Lung microvascular endothelial cell (primary cell): Measurements from ENCODE around the gene PALM3. TPM values are rescaled to one million over a fixed set of nuclear protein-coding genes. Genes with fewer than 3 reads are reported as not detected.

ENCODE experiments used
- DNase-seq, 2 donors: peaks; one replicate each; pipeline versions ENCODE4 v3.0.0 to v3.0.0-alpha.2; 2010; ENCODE audit warnings: low read depth in 2 of 2
- total RNA-seq: library from RNA; depleted of rRNA; stranded (reverse); fragments of >200 nt; gene quantifications from 2 replicates; pipeline ENCODE4 v1.2.1, GENCODE V29; 2014

Gene PALM3
- not detected in 2 replicates for total RNA-seq

DNA sequence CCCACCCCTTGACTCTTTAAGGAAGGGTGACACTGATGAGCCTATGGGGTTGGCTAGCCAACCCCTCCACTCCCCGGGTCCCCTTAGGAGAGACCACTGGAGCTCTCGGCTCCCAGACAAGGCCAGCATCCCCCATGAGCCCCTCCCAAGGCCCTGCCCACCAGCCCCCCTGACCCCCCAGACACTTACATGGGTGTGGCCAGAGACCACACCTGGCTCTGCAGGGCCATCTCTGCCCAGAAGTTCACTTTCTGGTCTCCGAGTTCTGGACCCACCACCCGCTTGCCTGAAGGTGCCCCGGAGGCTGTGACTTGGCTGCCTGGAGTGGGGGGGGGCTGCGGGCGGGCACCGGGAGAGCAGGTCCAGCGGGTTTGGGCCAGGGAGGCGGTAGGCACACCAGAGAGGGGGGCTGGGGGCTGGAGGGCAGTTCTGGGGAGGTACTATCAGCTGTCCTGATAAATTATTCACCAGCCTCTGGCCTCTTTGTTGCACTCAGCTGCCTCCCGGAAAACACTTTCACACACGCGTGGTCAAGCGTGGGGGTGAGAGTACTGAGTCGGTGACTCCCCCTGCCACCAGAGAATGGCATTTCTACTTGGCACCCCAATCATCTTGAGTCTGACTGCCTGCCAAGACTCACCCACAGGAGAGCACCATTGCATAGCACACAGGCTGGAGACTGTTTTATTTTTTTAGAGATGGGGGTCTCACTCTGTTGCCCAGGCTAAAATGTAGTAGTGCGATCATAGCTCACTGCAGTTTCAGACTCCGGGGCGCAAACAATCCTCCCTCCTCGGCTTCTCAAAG, at the start of gene PALM3:
Gene PALM3 (minus strand): TSS at position 326 of the 807 bp plus-strand sequence. CDS start 96 bp downstream, at position 230.
- no peak for DNase-seq

GRCh38 chr19:14111486-14111885, 49.6 kb upstream of the PALM3 start:
- no peak for DNase-seq

DNA sequence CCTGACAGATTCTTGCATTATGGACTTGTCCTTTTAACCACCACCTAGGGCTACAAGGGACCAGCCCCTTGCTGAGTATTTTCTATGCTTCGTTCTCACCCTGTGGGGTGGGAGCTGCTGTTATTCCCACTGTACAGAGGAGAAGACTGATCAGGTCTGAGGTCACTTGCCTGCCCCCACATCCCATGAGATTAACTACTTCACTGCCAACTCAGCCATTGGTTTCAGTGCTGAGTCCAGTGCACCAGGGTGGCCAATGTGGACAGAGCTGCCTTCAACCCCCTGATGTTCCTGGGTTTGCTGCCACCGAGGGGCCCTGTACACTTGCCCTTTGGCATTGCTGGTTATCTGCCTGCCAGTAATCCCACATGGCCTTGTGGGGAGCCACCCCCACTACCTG, 48.8 kb upstream of the PALM3 start:
- DNase-seq = no peak

DNA sequence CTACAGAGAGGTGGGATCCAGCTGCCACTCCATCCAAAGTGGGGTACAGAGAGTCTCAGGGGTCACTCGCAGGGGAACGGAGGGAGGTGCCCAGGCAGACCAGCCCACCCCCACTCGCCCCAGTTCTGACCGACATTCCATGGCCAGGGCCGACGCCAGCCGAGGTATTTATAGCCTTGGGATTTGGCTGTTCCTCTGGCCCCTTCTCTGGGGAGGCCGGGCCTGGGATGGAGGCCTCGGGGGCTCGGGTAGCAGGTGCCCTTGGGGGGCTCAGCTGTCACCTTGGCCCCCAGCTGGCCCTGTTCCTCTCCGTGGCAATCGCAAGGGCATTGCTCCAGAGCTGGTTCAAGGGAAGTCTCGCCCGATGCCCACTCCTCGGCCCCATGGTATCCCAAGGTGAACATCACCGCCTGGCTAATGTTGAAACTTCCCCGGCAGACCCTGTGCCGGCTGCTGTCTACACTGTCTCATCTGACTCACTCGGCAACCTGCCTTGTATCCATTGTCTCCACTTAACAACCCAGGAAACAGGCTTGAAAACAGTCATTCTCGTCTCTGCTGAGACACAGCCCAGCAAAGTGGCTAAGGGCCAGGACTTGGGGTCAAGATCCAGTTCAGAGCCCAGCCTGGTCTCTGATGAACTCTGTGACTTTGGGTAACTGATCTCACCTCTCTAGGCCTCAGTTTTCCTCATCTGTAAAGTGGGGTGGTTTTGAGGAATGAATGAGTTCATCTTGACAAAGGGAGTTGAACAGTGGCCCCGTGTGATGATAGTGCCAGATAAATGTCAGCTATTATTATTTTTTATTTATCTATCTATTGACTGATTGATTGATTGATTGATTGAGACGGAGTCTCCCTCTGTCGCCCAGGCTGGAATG, 45.9 kb upstream of the PALM3 start:
- peak; percentile 38 to 92 for DNase-seq

DNA sequence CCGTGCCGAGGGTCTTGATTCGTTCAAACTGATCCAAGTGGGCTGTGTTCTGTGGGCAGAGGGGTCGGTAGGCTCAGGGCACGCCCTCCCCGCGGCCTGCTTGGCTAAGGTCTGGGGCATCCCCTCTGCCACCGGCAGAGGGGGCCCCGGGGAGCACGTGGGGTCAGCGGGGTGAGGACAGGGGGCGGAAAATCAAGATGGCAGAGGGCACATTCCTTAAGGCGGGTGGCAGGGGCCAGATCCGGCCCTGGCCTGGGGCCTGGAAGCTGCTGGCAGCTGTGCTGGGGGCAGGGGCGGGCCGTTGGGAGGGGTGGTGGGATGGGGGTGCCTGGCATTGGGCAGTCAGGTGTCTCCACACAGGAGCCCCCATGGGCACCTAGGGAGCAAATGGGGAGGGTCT, 45.0 kb upstream of the PALM3 start:
- DNase-seq = no peak

- DNase-seq = no peak
These were observed 43.8 kb upstream of the PALM3 start for GRCh38 chr19:14105680-14106079.

- DNase-seq = no peak
These were observed 41.4 kb upstream of the PALM3 start for GRCh38 chr19:14103310-14103709.

DNA sequence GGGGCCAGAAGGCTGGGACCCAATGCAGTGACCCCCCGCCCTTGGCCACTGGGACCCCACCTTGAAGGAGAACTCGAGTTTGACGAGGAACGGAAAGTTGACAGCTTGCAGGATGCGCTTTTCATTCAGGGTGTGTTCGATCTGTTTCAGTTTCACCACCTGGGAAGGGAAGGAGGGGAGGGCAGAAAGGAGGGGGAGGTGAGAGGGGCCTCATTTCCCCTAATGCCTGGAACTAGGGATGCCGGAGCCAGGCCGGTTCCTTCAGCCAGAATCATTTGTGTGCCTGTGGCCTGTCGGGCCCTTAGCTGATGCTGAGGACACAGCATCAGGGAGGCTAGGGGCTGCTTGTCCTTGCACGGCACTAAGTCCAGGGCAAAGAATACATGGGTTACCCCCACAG, 40.9 kb upstream of the PALM3 start:
- DNase-seq = no peak

DNA sequence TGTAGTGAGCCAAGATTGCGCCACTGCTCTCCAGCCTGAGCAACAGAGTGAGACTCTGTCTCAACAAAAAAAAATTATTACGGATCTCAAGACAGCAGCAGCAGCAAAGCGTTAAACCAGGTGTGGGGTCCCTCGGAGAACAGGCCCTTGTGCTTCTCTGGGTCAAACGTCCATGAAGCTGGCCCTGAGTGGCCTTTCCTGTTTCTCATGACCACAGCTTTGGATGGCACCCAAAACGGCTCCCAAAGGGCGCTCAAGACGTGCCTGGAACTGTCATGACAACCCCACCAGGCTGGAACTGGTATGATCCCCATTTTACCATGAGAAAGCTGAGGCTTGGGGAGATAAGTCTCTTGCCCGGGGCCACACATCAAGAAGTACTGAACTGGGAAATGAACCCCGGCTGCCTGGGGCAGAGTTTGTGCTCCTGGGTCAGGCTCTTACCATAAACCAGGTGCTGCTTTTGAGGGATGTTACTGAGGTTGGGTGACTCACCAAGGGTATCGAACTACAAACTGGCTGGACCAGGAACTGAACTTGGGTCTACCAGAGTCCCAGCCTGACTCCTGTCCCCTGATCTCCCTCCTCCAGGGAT, 40.3 kb upstream of the PALM3 start:
- no peak for DNase-seq

DNA sequence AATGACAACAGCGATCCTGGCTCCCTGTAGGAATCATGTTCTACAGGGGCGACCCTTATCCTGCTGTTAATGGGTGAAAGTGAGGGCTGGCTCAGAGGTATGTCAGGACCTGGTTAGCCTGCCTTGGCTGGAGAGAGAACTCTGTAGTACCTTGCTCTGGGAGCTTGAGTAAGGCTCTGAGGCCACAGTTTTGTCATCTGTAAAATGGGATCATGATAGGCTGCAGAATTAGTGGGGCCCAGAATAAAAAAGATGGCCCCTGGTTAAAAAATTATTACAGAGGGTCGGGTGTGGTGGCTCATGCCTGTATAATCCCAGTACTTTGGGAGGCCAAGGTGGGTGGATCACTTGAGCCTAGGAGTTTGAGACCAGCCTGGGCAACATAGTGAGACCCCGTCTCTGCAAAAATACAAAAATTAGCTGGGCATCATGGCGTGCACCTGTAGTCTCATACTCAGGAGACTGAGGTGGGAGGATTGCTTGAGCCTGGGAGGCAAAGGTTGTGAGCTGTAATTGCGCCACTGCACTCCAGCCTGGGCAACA, 39.2 kb upstream of the PALM3 start:
- no peak for DNase-seq

GRCh38 chr19:14097532-14098151, 35.8 kb upstream of the PALM3 start:
- no peak for DNase-seq

DNA sequence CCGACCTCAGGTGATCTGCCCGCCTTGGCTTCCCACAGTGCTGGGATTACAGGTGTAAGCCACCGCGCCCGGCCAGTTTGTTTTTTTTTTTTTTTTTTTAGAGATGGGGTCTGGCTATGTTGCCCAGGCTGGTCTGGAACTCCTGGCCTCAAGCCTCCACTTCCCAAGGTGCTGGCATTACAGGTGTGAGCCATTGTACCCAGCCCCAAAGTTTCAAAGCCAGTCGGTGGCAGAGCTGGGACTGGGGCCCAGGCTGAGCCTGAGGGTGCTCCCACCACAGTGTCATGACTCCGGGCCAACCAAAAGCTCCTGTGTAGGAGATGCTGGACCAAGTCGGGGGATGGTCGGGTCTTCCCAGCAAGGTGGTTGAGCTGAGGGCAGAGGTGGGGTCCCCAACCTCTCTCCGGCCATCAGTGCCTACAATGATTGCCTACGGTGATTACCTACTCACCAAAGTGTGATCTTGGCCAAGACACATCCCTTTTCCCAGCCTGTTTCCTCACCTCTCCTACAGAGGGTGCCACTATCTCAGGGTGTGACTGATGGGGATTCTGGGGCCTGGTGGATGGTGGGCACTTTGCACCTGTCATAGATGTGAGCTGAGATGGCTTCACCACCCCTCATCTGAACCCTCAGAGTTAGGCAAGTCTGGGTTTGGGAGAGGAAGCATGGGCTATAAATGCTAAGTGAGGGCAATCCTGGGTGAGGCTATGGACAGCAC, 34.6 kb upstream of the PALM3 start:
- DNase-seq = no peak

GRCh38 chr19:14094854-14095253, 33.0 kb upstream of the PALM3 start:
- DNase-seq = no peak

GRCh38 chr19:14093117-14093823, 31.4 kb upstream of the PALM3 start:
- no peak for DNase-seq

DNA sequence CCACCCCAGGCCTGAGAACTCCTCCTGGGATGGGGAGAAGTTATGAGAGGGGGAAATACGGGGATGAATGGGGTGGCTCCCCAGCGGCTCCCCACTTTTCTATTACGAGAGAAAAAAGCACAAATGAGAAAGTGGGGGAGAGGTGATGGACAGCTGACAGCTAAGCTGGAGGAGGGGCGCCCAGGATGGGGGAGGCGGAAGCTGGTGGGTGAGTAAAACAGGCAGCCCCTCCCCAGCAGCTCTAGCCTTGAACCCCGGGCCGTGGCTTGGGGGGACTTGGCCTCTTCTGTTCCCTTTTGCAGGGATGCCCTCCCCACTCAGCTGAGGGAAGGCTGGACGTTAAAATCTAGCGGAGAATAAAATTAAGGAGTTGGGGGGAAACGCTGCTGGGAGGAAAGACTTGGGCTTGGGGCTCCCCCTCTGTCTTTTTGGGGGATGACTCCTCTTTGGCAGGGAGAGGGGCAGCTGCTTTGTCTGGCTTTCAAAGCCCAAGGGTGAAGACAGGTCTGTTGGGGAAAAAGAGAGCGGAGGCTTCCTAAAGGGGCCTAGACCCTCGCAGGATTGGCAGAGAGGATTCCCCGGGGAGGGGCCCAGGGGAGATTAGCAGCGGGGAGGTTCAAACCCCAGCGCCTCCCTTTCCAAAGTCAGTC, 30.1 kb upstream of the PALM3 start:
- no peak for DNase-seq

- DNase-seq = peak; percentile 63 to 71
These were observed 29.4 kb upstream of the PALM3 start for GRCh38 chr19:14091081-14091812.

DNA sequence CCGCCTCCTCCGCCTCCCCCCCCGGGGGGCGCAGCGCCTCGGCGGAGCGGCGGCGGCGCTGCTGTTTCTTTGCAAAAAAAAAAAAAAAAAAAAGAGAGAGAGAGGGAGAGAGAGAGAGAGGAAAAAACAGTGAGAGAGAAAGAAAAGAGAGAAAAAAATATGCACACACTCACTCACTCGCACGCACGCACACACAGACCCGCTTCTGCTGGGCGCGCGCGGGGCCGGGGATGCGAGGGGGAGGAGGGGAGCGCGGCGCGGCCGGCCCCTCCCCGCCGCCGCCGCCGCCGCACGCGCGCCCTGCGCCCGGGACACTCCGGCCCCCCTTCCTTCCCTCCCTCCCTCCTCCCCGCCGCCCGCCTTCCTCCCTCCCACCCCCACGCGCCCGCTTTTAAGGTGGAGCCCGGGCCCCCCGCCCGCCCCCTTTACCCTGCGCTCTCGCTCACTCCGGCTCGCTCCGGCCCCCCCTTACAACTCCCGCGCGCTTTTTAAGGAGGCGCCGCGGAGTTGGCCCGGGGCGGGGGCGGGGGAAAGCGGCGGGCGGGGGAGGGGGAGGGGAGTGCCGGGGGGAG, 28.7 kb upstream of the PALM3 start, which contains the start of gene SAMD1:
Gene SAMD1 (minus strand): TSS at position 243 of the 572 bp plus-strand sequence.
- peak; percentile 86 to 92 for DNase-seq
